OCI-LY1 (cell line): ENCODE results near the gene BTBD9.

Source experiments
- H2AFZ ChIP-seq: fragments of 200-600 bp; sonication (generic), shearing (Covaris generic); 2 replicates; pipeline ENCODE4 v1.6.0; 2014; ENCODE audit warnings: antibody characterized with exemption, mild to moderate bottlenecking, low read length
- H3F3A ChIP-seq: fragments of 200-600 bp; sonication (generic), shearing (Covaris generic); 2 replicates; pipeline ENCODE4 v1.6.0; 2014; ENCODE audit warnings: mild to moderate bottlenecking, antibody characterized with exemption, low read length, moderate library complexity; ENCODE audit not compliant: insufficient read depth
- H3K27ac ChIP-seq: fragments of 200-600 bp; sonication (generic); 2 replicates; pipeline ENCODE4 v1.5.1; 2014; ENCODE audit warnings: low read length, mixed run types, mild to moderate bottlenecking, low read depth; ENCODE audit not compliant: poor library complexity, severe bottlenecking
- H3K27me3 ChIP-seq: fragments of 200-600 bp; sonication (generic); 2 replicates; pipeline ENCODE4 v1.6.0; 2014; ENCODE audit warnings: antibody characterized with exemption, mild to moderate bottlenecking, low read length, moderate library complexity; ENCODE audit not compliant: insufficient read depth
- H3K36me3 ChIP-seq: fragments of 200-600 bp; sonication (generic); 2 replicates; pipeline ENCODE4 v1.6.1; 2014; ENCODE audit warnings: mild to moderate bottlenecking, antibody characterized with exemption, low read length, moderate library complexity, mixed read lengths; ENCODE audit not compliant: insufficient read depth
- H3K4me1 ChIP-seq: fragments of 200-600 bp; sonication (generic); 2 replicates; pipeline ENCODE4 v1.5.1; 2014; ENCODE audit warnings: mild to moderate bottlenecking, low read length, moderate library complexity; ENCODE audit not compliant: insufficient read depth, severe bottlenecking
- H3K4me2 ChIP-seq: fragments of 200-600 bp; sonication (generic), shearing (Covaris generic); 2 replicates; pipeline ENCODE4 v1.6.1; 2014; ENCODE audit warnings: low read length
- H3K4me3 ChIP-seq: fragments of 200-600 bp; sonication (generic); 2 replicates; pipeline ENCODE4 v1.5.1; 2014; ENCODE audit warnings: low read length, low read depth, mild to moderate bottlenecking, mixed read lengths; ENCODE audit not compliant: poor library complexity, severe bottlenecking
- H3K79me2 ChIP-seq: fragments of 200-600 bp; shearing (Covaris generic); 2 replicates; pipeline ENCODE4 v1.6.1; 2016; ENCODE audit warnings: mixed run types, low read length, mixed read lengths; ENCODE audit not compliant: insufficient read depth
- H3K9ac ChIP-seq: fragments of 200-600 bp; sonication (generic), shearing (Covaris generic); 2 replicates; pipeline ENCODE4 v1.6.1; 2014; ENCODE audit warnings: mild to moderate bottlenecking, low read length, mixed read lengths
- H3K9me2 ChIP-seq: fragments of 200-600 bp; sonication (generic), shearing (Covaris generic); 2 replicates; pipeline ENCODE4 v1.6.1; 2014; ENCODE audit warnings: low read depth, mild to moderate bottlenecking, low read length, mixed read lengths
- H3K9me3 ChIP-seq: fragments of 200-600 bp; shearing (Covaris generic); 2 replicates; pipeline ENCODE4 v1.6.1; 2014; ENCODE audit warnings: low read length, mixed read lengths
- H4K20me1 ChIP-seq: fragments of 200-600 bp; sonication (generic), shearing (Covaris generic); 2 replicates; pipeline ENCODE4 v1.6.0; 2016; ENCODE audit warnings: mild to moderate bottlenecking, low read length; ENCODE audit not compliant: insufficient read depth
- EZH2 ChIP-seq: fragments of 200-600 bp; sonication (generic), shearing (Covaris generic); IDR thresholded peaks from 2 replicates; pipeline ENCODE4 v1.8.0; 2017; ENCODE audit warnings: borderline replicate concordance, mixed run types, mild to moderate bottlenecking, antibody characterized with exemption, low read length, moderate library complexity, mixed read lengths
- TF ChIP-seq, protein P1 (sequence below): fragments of 200-600 bp; sonication (generic), shearing (Covaris generic); IDR thresholded peaks from 2 replicates; pipeline ENCODE4 v1.5.1; 2017; ENCODE audit warnings: mild to moderate bottlenecking, antibody characterized with exemption, low read length, moderate library complexity, mixed read lengths

The BTBD9 gene

DNA sequence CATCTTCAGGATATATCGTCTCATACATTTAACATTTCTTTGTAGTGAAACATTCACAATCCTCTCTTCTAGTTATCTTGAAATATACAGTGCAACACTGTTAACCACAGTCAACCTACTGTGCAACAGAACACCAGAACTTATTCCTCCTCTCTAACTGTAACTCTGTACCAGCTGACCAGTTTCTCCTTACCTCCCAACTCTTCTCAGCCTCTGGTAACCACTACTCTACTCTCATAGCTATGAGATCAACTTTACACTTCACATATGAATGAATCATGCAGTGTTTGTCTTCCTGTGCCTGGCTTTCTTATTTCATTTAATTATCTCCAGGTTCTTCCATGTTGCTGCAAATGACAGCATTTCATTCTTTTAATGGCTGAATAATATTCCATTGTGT is 337.6 kb downstream of the BTBD9 start:
- no peak overlapping the region for H2AFZ ChIP-seq
- H3K4me3 ChIP-seq = no peak overlapping the region
- 0 out of 2 replicates have a peak, but pooled peaks cover 4% of the 10 kb centered on the region for H3K27me3 ChIP-seq
- H3K9ac ChIP-seq = no peak overlapping the region
- H4K20me1 ChIP-seq = no peaks in the 10 kb centered on the region
- no peaks in the 10 kb centered on the region for H3K36me3 ChIP-seq
- H3K9me2 ChIP-seq = no peaks in the 10 kb centered on the region
- no peaks in the 10 kb centered on the region for H3K79me2 ChIP-seq
- no peaks in the 10 kb centered on the region for H3K4me1 ChIP-seq
- H3K4me2 ChIP-seq = no peak overlapping the region
- no peak for TF ChIP-seq EZH2
- TF ChIP-seq, protein P1, sequence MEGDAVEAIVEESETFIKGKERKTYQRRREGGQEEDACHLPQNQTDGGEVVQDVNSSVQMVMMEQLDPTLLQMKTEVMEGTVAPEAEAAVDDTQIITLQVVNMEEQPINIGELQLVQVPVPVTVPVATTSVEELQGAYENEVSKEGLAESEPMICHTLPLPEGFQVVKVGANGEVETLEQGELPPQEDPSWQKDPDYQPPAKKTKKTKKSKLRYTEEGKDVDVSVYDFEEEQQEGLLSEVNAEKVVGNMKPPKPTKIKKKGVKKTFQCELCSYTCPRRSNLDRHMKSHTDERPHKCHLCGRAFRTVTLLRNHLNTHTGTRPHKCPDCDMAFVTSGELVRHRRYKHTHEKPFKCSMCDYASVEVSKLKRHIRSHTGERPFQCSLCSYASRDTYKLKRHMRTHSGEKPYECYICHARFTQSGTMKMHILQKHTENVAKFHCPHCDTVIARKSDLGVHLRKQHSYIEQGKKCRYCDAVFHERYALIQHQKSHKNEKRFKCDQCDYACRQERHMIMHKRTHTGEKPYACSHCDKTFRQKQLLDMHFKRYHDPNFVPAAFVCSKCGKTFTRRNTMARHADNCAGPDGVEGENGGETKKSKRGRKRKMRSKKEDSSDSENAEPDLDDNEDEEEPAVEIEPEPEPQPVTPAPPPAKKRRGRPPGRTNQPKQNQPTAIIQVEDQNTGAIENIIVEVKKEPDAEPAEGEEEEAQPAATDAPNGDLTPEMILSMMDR = no peak
- H3F3A ChIP-seq = no peaks in the 10 kb centered on the region
- no peak overlapping the region for H3K27ac ChIP-seq
- H3K9me3 ChIP-seq = no peaks in the 10 kb centered on the region

DNA sequence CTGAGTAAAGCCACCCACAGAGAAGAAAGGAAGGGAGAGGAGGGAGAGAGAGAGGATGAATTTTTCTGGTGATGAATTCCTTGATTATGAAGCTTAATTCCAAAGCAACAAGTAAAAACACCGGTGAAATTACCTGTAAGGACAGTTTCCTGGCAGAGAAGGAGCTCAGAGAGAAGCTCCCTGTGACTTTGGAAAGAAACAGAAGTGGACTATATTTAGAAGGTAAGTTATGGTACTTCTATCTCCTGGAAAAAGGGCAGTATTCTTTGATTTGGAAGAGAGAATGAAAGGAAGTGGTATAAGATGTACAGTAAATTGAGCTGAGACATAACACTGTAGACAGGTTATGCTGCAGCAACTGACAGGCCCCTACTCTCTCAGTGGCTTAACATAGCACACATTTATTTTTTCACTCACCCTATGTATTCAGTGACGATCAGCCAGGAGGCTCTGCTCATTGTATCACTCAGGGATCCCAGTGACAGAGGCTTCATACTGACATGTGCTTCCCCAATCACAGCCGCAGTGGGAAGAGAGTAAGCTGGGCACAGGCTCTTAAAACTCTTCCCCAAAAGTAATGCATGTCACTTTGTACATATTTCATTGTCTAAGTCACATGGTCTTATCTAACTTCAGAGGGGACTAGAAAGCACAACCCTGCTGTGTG is 349.5 kb downstream of the BTBD9 start:
- Histone ChIP-seq H3K9ac (no peak overlapping the region), H3K9me2 (no peaks in the 10 kb centered on the region), H3K27me3 (no peaks in the 10 kb centered on the region), H4K20me1 (no peaks in the 10 kb centered on the region), H3K4me1 (no peaks in the 10 kb centered on the region), H3K4me3 (no peak overlapping the region), H3K27ac (no peak overlapping the region), H3K79me2 (no peaks in the 10 kb centered on the region), H3K36me3 (no peaks in the 10 kb centered on the region), H3F3A (no peaks in the 10 kb centered on the region), H2AFZ (no peak overlapping the region), H3K4me2 (no peak overlapping the region), H3K9me3 (no peaks in the 10 kb centered on the region)
- TF ChIP-seq, protein P1 = no peak
- no peak for TF ChIP-seq EZH2

DNA sequence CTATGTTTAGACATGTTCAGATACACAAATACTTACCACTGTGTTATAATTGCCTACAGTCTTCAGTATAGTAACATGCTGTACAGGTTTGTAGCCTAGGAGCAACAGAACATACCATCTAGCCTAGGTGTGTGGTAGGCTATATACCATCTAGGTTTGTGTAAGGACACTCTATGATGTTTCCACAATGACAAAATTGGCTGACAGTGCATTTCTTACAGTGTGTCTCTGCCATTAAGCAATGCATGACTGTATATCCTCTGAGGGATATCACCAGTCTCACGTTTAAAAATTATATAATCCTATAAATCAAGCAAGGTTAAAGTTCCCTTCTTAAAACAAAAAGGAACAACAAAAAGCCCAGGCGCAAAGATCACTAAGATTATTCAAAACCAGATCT is 352.2 kb downstream of the BTBD9 start:
- Histone ChIP-seq H3K9ac (no peak overlapping the region), H3K9me3 (no peaks in the 10 kb centered on the region), H3K27ac (no peak overlapping the region), H3K4me3 (no peak overlapping the region), H3K79me2 (no peaks in the 10 kb centered on the region), H3F3A (no peaks in the 10 kb centered on the region), H4K20me1 (no peaks in the 10 kb centered on the region), H2AFZ (no peak overlapping the region), H3K27me3 (no peaks in the 10 kb centered on the region), H3K4me1 (no peaks in the 10 kb centered on the region), H3K36me3 (no peaks in the 10 kb centered on the region), H3K4me2 (no peak overlapping the region), H3K9me2 (no peaks in the 10 kb centered on the region)
- TF ChIP-seq, protein P1 = no peak
- no peak for TF ChIP-seq EZH2
